Panc1 (cell line): ENCODE data around the gene TMEM82.

Experiments used
- CTCF ChIP-seq: fragments of 450-650 bp; IDR thresholded peaks from 2 replicates; pipeline ENCODE4 v1.5.1; 2017; ENCODE audit warnings: mild to moderate bottlenecking
- POLR2AphosphoS5 ChIP-seq: IDR thresholded peaks from 2 replicates; pipeline ENCODE4 v1.6.1; 2012; ENCODE audit warnings: mild to moderate bottlenecking, low read depth, low read length, moderate library complexity
- TCF7L2 ChIP-seq: IDR thresholded peaks from 2 replicates; pipeline ENCODE4 v1.6.1; 2011; ENCODE audit warnings: mild to moderate bottlenecking, low read depth, low read length, inconsistent platforms
- TF ChIP-seq, protein P1 (sequence below), 2 experiments: IDR thresholded peaks; 2 replicates each; pipeline ENCODE4 v1.6.1; 2011 to 2012; ENCODE audit warnings: low read depth in 2 of 2, control low read depth in 1 of 2, low read length in 1 of 2, mild to moderate bottlenecking in 1 of 2, moderate library complexity in 1 of 2; ENCODE audit not compliant: insufficient read depth in 1 of 2

DNA sequence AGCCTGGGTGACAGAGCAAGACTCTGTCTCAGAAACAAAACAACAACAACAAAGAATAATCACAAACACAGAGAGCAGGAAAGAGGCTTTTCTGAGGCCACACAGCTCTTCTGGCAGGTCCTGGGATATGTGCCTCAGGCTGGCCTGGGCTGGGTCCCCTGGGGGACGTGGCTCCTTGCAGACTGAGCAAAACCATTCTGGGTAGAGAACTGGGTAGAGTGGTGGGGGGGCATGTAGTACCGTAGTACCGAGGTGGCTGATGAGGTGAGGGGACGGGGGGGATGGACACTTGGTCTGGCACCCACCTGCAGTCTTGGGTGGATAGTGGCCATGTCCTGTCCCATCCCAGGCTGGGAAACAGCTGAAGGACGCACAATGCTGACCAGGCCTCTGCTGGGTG lies 6.0 kb downstream of the TMEM82 start:
- no peak for TF ChIP-seq CTCF
- TF ChIP-seq TCF7L2: no peak
- TF ChIP-seq, protein P1, sequence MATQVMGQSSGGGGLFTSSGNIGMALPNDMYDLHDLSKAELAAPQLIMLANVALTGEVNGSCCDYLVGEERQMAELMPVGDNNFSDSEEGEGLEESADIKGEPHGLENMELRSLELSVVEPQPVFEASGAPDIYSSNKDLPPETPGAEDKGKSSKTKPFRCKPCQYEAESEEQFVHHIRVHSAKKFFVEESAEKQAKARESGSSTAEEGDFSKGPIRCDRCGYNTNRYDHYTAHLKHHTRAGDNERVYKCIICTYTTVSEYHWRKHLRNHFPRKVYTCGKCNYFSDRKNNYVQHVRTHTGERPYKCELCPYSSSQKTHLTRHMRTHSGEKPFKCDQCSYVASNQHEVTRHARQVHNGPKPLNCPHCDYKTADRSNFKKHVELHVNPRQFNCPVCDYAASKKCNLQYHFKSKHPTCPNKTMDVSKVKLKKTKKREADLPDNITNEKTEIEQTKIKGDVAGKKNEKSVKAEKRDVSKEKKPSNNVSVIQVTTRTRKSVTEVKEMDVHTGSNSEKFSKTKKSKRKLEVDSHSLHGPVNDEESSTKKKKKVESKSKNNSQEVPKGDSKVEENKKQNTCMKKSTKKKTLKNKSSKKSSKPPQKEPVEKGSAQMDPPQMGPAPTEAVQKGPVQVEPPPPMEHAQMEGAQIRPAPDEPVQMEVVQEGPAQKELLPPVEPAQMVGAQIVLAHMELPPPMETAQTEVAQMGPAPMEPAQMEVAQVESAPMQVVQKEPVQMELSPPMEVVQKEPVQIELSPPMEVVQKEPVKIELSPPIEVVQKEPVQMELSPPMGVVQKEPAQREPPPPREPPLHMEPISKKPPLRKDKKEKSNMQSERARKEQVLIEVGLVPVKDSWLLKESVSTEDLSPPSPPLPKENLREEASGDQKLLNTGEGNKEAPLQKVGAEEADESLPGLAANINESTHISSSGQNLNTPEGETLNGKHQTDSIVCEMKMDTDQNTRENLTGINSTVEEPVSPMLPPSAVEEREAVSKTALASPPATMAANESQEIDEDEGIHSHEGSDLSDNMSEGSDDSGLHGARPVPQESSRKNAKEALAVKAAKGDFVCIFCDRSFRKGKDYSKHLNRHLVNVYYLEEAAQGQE (IDR thresholded peaks at IDR 0.05; ENCODE audit: insufficient read depth in 1 of 2, low read depth in 2 of 2, low read length in 1 of 2): no peak
- no peak for TF ChIP-seq POLR2AphosphoS5
